ENCODE data around the gene CCL20.
A peak's percentile ranks its signal among the peaks of the same experiment; 100 is the strongest.
"Not testable (repeated sequence)": the region's sequence is repeated elsewhere in the genome, so short reads cannot be mapped to it uniquely, and the experiment has no call there.

The CCL20 gene

GRCh38 chr2:227813562-227814353, at the start of gene CCL20:
CCL20 (plus strand) TSS chr2:227813842; CDS start chr2:227813912, 70 bp downstream.
- no peak for DNase-seq

- DNase-seq, result no peak
Observed at GRCh38 chr2:227765788-227766372, 47.8 kb upstream of the CCL20 start.

GRCh38 chr2:227766373-227766883, 47.2 kb upstream of the CCL20 start:
- DNase-seq, result peak; percentile 64

- no peak for DNase-seq
Observed at GRCh38 chr2:227767830-227768229, 45.8 kb upstream of the CCL20 start.

- no peak for DNase-seq
Observed at GRCh38 chr2:227772197-227772661, 41.4 kb upstream of the CCL20 start.

GRCh38 chr2:227772932-227773331, 40.7 kb upstream of the CCL20 start:
- DNase-seq, result no peak

GRCh38 chr2:227774011-227774624, 39.5 kb upstream of the CCL20 start:
- DNase-seq, result no peak

- no peak for DNase-seq
Observed at GRCh38 chr2:227774895-227775842, 38.5 kb upstream of the CCL20 start.

GRCh38 chr2:227780981-227781615, 32.5 kb upstream of the CCL20 start:
- DNase-seq, result no peak

- no peak for DNase-seq
Observed at GRCh38 chr2:227781841-227782240, 31.8 kb upstream of the CCL20 start.

- no peak for DNase-seq
Observed at GRCh38 chr2:227782804-227783203, 30.8 kb upstream of the CCL20 start.

GRCh38 chr2:227783404-227784138, 30.1 kb upstream of the CCL20 start:
- DNase-seq, result no peak

- DNase-seq, result no peak
Observed at GRCh38 chr2:227785293-227785692, 28.3 kb upstream of the CCL20 start.

GRCh38 chr2:227788561-227789018, 25.1 kb upstream of the CCL20 start:
- no peak for DNase-seq

GRCh38 chr2:227789803-227790202, 23.8 kb upstream of the CCL20 start:
- DNase-seq, result no peak

GRCh38 chr2:227793148-227793712, 20.4 kb upstream of the CCL20 start:
- no peak for DNase-seq

GRCh38 chr2:227796045-227796711, 17.5 kb upstream of the CCL20 start:
- no peak for DNase-seq

GRCh38 chr2:227796768-227797167, 16.9 kb upstream of the CCL20 start:
- DNase-seq, result not testable (repeated sequence)

GRCh38 chr2:227799202-227799601, 14.4 kb upstream of the CCL20 start:
- no peak for DNase-seq

GRCh38 chr2:227802882-227803281, 10.8 kb upstream of the CCL20 start:
- no peak for DNase-seq

All from activated CD8-positive, alpha-beta memory T cell treated with anti-CD3 and anti-CD28 coated beads, Interleukin-2, amount 50 U/mL, for 4 hours (primary cell).